ENCODE results near the gene LZTS2.

Gene LZTS2

DNA sequence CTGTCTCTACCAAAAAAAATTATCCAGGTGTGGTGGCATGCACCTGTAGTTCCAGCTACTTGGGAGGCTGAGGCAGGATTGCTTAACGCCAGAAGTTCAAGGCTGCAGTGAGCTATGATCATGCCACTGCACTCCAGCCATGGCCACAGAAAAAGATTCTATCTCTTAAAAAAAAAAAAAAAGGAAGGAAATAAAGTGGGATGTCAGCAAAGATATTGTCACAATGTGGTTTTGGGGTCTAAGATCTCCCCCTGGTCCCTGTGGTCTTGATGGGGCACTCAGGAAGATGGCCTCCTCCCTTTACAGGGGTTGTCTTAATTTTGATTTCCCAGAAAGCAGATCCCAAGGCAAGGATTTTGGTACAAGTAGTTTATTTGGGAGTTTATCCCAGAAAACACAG lies 54.7 kb downstream of the LZTS2 start:
- Histone ChIP-seq H3K4me3 (no peak overlapping the region), H3K27ac (no peak overlapping the region)
- TF ChIP-seq, protein P1, sequence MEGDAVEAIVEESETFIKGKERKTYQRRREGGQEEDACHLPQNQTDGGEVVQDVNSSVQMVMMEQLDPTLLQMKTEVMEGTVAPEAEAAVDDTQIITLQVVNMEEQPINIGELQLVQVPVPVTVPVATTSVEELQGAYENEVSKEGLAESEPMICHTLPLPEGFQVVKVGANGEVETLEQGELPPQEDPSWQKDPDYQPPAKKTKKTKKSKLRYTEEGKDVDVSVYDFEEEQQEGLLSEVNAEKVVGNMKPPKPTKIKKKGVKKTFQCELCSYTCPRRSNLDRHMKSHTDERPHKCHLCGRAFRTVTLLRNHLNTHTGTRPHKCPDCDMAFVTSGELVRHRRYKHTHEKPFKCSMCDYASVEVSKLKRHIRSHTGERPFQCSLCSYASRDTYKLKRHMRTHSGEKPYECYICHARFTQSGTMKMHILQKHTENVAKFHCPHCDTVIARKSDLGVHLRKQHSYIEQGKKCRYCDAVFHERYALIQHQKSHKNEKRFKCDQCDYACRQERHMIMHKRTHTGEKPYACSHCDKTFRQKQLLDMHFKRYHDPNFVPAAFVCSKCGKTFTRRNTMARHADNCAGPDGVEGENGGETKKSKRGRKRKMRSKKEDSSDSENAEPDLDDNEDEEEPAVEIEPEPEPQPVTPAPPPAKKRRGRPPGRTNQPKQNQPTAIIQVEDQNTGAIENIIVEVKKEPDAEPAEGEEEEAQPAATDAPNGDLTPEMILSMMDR (IDR thresholded peaks at IDR 0.05), result no peak
- no peak for DNase-seq (ENCODE audit: low spot score)

DNA sequence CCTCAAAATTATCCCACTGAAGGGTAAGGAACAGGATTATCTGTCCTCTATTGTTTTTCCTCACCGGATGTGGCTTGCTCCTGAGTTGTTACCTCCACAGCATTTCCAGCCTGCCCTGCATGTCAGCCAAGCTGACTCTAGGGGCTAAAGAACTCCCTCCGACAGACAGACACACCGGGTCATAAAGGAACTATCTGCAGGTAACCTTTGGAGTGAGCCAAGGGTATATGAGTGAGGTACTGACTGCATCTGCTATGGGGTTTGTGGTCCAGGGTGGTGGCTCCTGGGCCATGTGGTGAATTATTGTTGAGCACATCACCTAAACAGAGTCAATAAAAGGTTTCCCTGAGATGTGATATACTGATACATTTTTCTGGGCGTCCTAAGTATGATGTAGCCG lies 55.3 kb downstream of the LZTS2 start:
- DNase-seq (ENCODE audit: low spot score), result no peak
- Histone ChIP-seq H3K27ac (no peak overlapping the region), H3K4me3 (no peak overlapping the region)
- TF ChIP-seq, protein P1 (IDR thresholded peaks at IDR 0.05), result no peak

DNA sequence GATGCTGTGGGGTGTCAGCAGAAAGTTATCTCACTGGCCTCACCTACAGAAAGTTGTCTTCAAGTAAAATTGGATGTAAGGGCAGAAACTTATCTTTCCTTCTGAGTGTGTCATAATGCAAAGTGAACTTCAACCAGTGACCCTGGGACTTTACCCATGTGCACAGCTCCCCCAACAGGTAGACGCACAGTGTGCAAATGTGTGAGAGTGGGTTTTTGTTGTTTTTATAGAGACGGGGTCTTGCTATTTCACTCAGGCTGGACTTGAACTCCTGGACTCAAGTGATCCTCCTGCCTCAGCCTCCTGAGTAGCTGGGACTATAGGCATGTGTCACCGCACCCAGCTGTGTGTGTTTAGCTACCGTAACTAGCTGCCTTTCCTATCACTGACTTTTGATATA lies 55.8 kb downstream of the LZTS2 start:
- Histone ChIP-seq H3K4me3 (no peak overlapping the region), H3K27ac (no peak overlapping the region)
- DNase-seq (ENCODE audit: low spot score), result no peak
- TF ChIP-seq, protein P1 (IDR thresholded peaks at IDR 0.05), result no peak

DNA sequence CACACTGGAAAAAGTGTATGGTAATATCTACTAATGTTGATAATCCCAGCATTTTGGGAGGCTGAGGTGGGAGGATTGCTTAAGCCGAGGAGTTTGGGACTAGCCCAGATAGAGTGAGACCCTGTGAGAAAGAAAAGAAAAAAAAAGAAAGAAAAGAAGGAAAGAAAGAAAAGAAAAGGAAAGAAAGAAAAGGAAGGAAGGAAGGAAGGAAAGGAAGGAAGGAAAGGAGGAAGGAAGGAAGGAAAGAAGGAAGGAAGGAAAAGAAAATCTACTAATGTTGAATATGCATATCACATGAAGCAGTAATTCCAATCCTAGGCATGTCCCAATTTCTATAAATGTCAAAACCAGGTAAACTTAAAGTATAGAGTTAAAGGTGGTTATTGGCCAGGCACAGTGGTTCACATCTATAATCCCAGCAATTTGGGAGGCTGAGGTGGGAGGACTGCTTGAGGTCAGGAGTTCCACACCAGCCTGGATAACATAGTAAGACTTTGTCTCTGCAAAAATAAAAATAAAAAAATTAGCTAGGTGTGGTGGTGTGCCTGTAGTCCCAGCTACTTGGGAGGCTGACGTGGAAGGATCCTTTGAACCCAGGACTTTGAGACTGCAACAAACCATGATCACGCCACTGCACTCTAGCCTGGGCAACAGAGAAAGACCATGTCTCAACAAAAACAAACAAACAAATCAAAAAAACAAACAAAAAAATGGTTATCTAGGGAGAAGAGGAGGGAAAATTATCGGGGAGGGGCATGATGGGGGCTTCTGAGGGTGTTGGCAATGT lies 57.0 kb downstream of the LZTS2 start:
- no peak overlapping the region for H3K4me3 ChIP-seq
- DNase-seq (ENCODE audit: low spot score), result no peak
- TF ChIP-seq, protein P1 (IDR thresholded peaks at IDR 0.05), result no peak
- H3K27ac ChIP-seq, result no peak overlapping the region

All from coronary artery (tissue), 2 donors.